ENCODE results near the gene RNU1-2. TPM values are rescaled to one million over a fixed set of nuclear protein-coding genes. Genes with fewer than 3 reads are reported as not detected.
"Not testable (repeated sequence)": the region's sequence is repeated elsewhere in the genome, so short reads cannot be mapped to it uniquely, and the experiment has no call there.

Gene RNU1-2
- total RNA-seq, 4 donors from 2014 or later = under 0.01 TPM

DNA sequence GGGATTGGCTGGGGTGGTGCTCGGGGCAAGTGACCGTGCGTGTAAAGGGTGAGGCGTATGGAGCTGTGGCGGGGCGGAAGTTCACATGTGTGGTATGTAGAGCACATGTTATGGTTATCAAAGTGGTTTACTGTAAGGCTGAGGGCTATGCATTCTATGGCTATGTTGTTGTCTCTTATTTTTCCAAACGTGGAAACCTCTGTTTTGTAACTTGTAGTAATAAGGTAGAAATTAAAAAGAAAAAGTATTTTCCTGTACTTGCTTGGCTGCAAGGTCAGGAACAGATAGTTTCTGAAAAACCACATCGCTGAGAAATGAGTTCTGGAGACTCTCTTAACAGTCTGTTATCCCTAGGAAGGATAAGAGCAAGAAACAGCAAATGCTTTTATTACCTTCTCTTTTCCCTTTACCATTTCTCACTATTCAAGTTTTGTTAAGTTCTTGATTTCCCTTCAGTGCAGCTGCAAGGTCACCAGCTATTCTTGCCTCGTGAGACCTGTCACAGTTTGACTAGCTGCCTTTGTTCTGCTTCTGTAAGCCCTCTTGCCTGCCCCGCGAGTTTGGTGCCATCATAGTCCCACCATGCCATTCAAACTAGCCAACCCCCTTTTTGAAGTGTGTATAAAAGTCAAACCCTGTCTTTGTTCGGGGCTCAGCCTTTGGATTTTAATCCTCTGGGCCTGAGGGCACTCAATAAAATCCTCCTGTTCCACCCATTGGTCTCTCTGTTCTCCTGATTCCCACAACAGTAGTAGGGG, 9.5 kb downstream of the RNU1-2 start:
- WGBS, 2 donors = 7% methylated on average over 12 of the region's 12 CpGs
- Histone ChIP-seq H3K27ac (peak overlapping the region; percentile 95 to 100 (median 99)), H3K27me3 (no peaks in the 10 kb centered on the region), H3K9me3 (no peaks in the 10 kb centered on the region), H3K4me1 (peaks cover 5 to 13% of the 10 kb centered on the region in 2 donors), H3K36me3 (no peaks in the 10 kb centered on the region), H3K4me3 (replicated peaks in 1 of 3) (peak overlapping the region in 2 of 3 donors; percentile 40 to 61)
- DNase-seq = peak; percentile 45 to 58
- peak; percentile 90 to 97 for TF ChIP-seq POLR2A (IDR thresholded peaks at IDR 0.05)
- no peak for TF ChIP-seq CTCF (IDR thresholded peaks at IDR 0.05)
- intact Hi-C loops (cut with DNase I) = no loop called here

GRCh38 chr1:16905868-16906702, 10.3 kb downstream of the RNU1-2 start:
- Histone ChIP-seq H3K27ac (peak overlapping the region; percentile 95 to 100 (median 99)), H3K9me3 (no peaks in the 10 kb centered on the region), H3K27me3 (no peaks in the 10 kb centered on the region), H3K4me1 (peaks cover 8 to 13% of the 10 kb centered on the region in 2 donors), H3K4me3 (replicated peaks in 1 of 3) (no peak overlapping the region), H3K36me3 (no peaks in the 10 kb centered on the region)
- TF ChIP-seq POLR2A (IDR thresholded peaks at IDR 0.05) = no peak
- no peak for TF ChIP-seq CTCF (IDR thresholded peaks at IDR 0.05)
- no peak for DNase-seq
- WGBS, 2 donors = 84 to 87% methylated on average over 11 of the region's 11 CpGs
- intact Hi-C loops (cut with DNase I) = no loop called here

DNA sequence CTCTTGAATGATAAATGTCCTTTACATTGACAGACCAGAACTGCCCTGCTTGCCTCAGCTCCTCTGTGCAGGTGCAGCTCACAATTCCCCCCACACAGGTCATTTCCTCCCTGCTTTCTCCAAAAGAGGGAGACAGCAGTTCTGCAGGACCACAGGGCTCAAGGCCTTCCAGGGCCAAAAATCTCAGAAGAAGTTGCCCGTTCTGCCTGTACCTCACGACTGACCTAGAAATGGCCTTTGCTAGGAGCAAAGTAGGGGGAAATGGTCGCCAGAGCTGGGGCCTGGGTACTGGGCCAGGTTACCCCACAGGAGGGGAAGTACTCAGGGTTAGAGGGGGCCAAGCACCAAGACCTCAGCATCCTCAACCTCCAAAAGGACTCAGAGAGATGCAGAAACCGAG, 11.1 kb downstream of the RNU1-2 start:
- Histone ChIP-seq H3K4me1 (peaks cover 8 to 13% of the 10 kb centered on the region in 2 donors), H3K9me3 (no peaks in the 10 kb centered on the region), H3K4me3 (replicated peaks in 1 of 3) (no peak overlapping the region), H3K27ac (no peak overlapping the region), H3K27me3 (no peaks in the 10 kb centered on the region), H3K36me3 (no peaks in the 10 kb centered on the region)
- no peak for TF ChIP-seq CTCF (IDR thresholded peaks at IDR 0.05)
- no peak for TF ChIP-seq POLR2A (IDR thresholded peaks at IDR 0.05)
- no peak for DNase-seq
- 88 to 91% methylated on average over 4 of the region's 4 CpGs for WGBS, 2 donors
- intact Hi-C loops (cut with DNase I) = no loop called here

DNA sequence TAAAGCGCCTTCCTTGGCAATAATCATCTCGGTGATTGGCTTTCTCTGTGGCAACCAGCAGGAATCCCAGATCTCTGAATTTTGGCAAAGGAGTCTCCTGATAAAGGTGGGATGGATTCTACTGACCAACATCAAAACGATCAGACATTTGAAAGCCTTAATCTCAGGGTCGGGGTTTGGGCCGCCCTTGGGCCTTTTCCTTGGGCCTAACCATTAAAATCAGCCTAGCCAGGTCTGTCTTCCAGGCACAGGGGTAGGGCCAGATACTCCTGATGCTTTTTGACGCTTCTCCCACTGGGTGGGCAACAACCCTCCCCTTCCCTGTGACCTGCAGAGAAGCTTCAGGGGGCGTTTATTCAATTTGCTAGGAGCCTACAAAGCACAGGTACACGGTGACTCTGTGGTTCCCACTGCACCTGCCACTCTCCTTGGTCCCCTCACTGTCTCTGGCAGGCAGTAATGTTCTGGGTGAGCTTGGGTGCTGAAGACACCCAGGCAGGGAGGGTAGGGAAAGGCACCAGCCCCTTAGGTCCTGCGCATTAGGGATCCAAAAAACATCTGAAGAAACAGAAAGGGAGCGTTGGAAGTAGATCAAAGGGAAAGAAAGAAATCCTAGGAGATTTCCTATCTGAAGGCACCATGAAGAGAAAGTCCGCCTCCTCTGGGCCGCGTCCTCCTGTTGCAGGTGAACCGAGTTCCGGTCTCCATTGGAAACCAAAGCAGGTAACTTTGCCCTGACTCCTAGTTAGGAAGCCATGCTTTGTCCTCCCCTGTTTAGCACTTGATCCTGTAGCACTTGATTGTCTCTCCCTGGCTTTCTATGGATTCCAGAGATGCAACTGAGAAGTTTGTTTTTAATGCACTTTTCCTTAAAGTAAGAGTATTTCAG, 12.3 kb downstream of the RNU1-2 start:
- WGBS, 2 donors = 88 to 90% methylated on average over 15 of the region's 15 CpGs
- DNase-seq = no peak
- intact Hi-C loops (cut with DNase I) = no loop called here
- Histone ChIP-seq H3K4me1 (peaks cover 13 to 14% of the 10 kb centered on the region in 2 donors), H3K4me3 (replicated peaks in 1 of 3) (no peak overlapping the region), H3K9me3 (no peaks in the 10 kb centered on the region), H3K36me3 (no peaks in the 10 kb centered on the region), H3K27ac (no peak overlapping the region), H3K27me3 (no peaks in the 10 kb centered on the region)
- no peak for TF ChIP-seq CTCF (IDR thresholded peaks at IDR 0.05)
- TF ChIP-seq POLR2A (IDR thresholded peaks at IDR 0.05) = no peak

DNA sequence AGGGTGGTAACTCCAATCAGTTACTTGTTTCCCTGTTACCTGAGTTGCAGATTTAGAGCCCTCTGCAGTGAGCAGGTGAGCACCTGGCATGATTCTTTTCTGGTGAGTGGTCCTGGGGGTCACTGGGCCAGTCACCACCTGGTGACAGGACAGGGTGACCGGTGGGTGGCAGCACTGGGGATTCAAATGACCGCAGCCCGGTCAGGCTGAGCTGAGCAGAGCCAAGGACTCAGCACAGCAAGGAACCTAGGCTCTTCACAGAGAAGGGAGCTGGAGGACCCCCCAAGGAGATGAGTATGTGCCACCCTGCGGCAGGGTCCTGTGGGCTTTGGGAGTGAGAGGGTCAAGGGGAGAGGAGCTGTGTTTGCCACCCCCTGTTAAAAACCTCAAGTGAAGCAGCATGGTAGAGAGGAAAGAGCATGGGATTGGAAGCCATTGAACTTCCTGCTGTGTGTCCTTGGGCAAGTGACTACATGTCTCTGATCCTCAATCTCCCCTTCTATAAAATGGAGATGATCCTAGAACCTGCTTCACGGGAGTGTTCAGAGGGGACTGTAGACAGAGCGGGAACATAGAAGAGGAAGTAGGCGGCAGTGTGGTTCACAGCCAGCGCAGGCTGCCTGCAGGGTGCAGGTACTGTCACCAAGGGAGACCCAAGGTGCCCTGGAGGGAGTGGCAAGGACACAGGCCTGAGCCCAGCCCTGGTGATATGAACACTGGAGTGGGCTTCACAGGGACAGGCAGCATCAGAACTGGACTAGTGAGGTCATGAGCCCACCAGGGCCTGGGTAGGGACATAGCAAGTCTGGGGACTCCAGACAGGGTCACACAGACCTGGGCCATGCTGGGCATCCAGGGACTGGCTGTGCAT, 16.3 kb downstream of the RNU1-2 start:
- H3K27me3 ChIP-seq; H3K36me3 ChIP-seq; DNase-seq; H3K4me3 ChIP-seq (replicated peaks in 1 of 3); H3K9me3 ChIP-seq; intact Hi-C loops (cut with DNase I): not testable (repeated sequence)
- WGBS, 2 donors = 76 to 78% methylated on average over 8 of the region's 8 CpGs
- Histone ChIP-seq H3K27ac (peak overlapping the region in 1 of 3 donors; percentile 59), H3K4me1 (peaks cover 15 to 16% of the 10 kb centered on the region in 2 donors)

DNA sequence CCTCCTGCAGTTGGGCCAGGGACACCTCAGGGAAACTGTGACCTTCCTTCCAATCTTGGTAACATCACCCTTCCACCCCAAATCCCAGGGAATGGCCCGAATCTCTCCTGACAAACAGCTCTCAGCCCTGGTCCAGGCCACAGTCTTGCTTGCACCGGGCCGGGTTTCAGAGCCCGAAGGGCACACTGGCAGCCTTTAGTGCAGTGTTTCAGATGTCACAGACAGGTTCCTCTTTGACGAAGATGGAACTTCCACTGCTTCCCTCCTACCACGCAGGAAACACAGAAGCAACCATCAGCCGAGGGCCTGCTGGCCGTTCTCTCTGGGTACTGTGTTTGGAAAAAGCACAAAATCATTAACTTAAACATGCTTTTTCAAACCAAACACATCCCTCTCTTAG, 17.0 kb downstream of the RNU1-2 start:
- H3K36me3 ChIP-seq; H3K4me3 ChIP-seq (replicated peaks in 1 of 3); DNase-seq; H3K9me3 ChIP-seq; intact Hi-C loops (cut with DNase I); H3K27me3 ChIP-seq: not testable (repeated sequence)
- Histone ChIP-seq H3K4me1 (peaks cover 15 to 16% of the 10 kb centered on the region in 2 donors), H3K27ac (peak overlapping the region; percentile 10 to 68 (median 59))
- WGBS, 2 donors = 86 to 88% methylated on average over 8 of the region's 8 CpGs
